Measurements from ENCODE around the gene FAM124A.

The FAM124A gene

GRCh38 chr13:51318015-51318414 lies 95.8 kb downstream of the FAM124A start:
- H3K36me3 ChIP-seq (ENCODE audit: insufficient read depth, low read depth, low read length), result no peaks in the 10 kb centered on the region
- no peak overlapping the region for H3K9ac ChIP-seq (ENCODE audit: low read depth, low read length)
- H3K4me3 ChIP-seq (ENCODE audit: low read length), result no peak overlapping the region
- H3K27ac ChIP-seq (ENCODE audit: low read length), result no peak overlapping the region
- no peaks in the 10 kb centered on the region for H3K27me3 ChIP-seq (ENCODE audit: insufficient read depth, low read length)
- H3K4me1 ChIP-seq (ENCODE audit: insufficient read depth, low read length), result peaks cover 8% of the 10 kb centered on the region
- no peaks in the 10 kb centered on the region for H3K9me3 ChIP-seq (ENCODE audit: insufficient read depth, low read depth, low read length)

GRCh38 chr13:51318876-51319275 lies 96.7 kb downstream of the FAM124A start:
- Histone ChIP-seq H3K9ac (ENCODE audit: low read depth, low read length) (no peak overlapping the region), H3K9me3 (ENCODE audit: insufficient read depth, low read depth, low read length) (no peaks in the 10 kb centered on the region), H3K27ac (ENCODE audit: low read length) (no peak overlapping the region), H3K36me3 (ENCODE audit: insufficient read depth, low read depth, low read length) (no peaks in the 10 kb centered on the region), H3K4me3 (ENCODE audit: low read length) (no peak overlapping the region), H3K27me3 (ENCODE audit: insufficient read depth, low read length) (no peaks in the 10 kb centered on the region), H3K4me1 (ENCODE audit: insufficient read depth, low read length) (peaks cover 8% of the 10 kb centered on the region)

- no peaks in the 10 kb centered on the region for H3K36me3 ChIP-seq (ENCODE audit: insufficient read depth, low read depth, low read length)
- no peak overlapping the region for H3K27ac ChIP-seq (ENCODE audit: low read length)
- H3K27me3 ChIP-seq (ENCODE audit: insufficient read depth, low read length), result no peaks in the 10 kb centered on the region
- no peak overlapping the region for H3K9ac ChIP-seq (ENCODE audit: low read depth, low read length)
- H3K4me3 ChIP-seq (ENCODE audit: low read length), result no peak overlapping the region
- H3K4me1 ChIP-seq (ENCODE audit: insufficient read depth, low read length), result peaks cover 9% of the 10 kb centered on the region
- H3K9me3 ChIP-seq (ENCODE audit: insufficient read depth, low read depth, low read length), result no peaks in the 10 kb centered on the region
These were observed 99.6 kb downstream of the FAM124A start for GRCh38 chr13:51321836-51322235.

GRCh38 chr13:51322826-51323225 lies 100.6 kb downstream of the FAM124A start:
- Histone ChIP-seq H3K27me3 (ENCODE audit: insufficient read depth, low read length) (no peaks in the 10 kb centered on the region), H3K9ac (ENCODE audit: low read depth, low read length) (no peak overlapping the region), H3K9me3 (ENCODE audit: insufficient read depth, low read depth, low read length) (no peaks in the 10 kb centered on the region), H3K27ac (ENCODE audit: low read length) (no peak overlapping the region), H3K4me1 (ENCODE audit: insufficient read depth, low read length) (peaks cover 9% of the 10 kb centered on the region), H3K4me3 (ENCODE audit: low read length) (no peak overlapping the region), H3K36me3 (ENCODE audit: insufficient read depth, low read depth, low read length) (no peaks in the 10 kb centered on the region)

- peaks cover 12% of the 10 kb centered on the region for H3K4me1 ChIP-seq (ENCODE audit: insufficient read depth, low read length)
- H3K4me3 ChIP-seq (ENCODE audit: low read length), result no peak overlapping the region
- no peaks in the 10 kb centered on the region for H3K36me3 ChIP-seq (ENCODE audit: insufficient read depth, low read depth, low read length)
- no peak overlapping the region for H3K9ac ChIP-seq (ENCODE audit: low read depth, low read length)
- no peaks in the 10 kb centered on the region for H3K9me3 ChIP-seq (ENCODE audit: insufficient read depth, low read depth, low read length)
- no peaks in the 10 kb centered on the region for H3K27me3 ChIP-seq (ENCODE audit: insufficient read depth, low read length)
- no peak overlapping the region for H3K27ac ChIP-seq (ENCODE audit: low read length)
These were observed 101.8 kb downstream of the FAM124A start for GRCh38 chr13:51323824-51324511.

- Histone ChIP-seq H3K9me3 (ENCODE audit: insufficient read depth, low read depth, low read length) (no peaks in the 10 kb centered on the region), H3K9ac (ENCODE audit: low read depth, low read length) (no peak overlapping the region), H3K27ac (ENCODE audit: low read length) (no peak overlapping the region), H3K36me3 (ENCODE audit: insufficient read depth, low read depth, low read length) (no peaks in the 10 kb centered on the region), H3K27me3 (ENCODE audit: insufficient read depth, low read length) (no peaks in the 10 kb centered on the region), H3K4me1 (ENCODE audit: insufficient read depth, low read length) (peaks cover 12% of the 10 kb centered on the region), H3K4me3 (ENCODE audit: low read length) (no peak overlapping the region)
These were observed 102.7 kb downstream of the FAM124A start for GRCh38 chr13:51324714-51325420.

GRCh38 chr13:51325837-51326236 lies 103.6 kb downstream of the FAM124A start:
- no peaks in the 10 kb centered on the region for H3K9me3 ChIP-seq (ENCODE audit: insufficient read depth, low read depth, low read length)
- peaks cover 12% of the 10 kb centered on the region for H3K4me1 ChIP-seq (ENCODE audit: insufficient read depth, low read length)
- no peaks in the 10 kb centered on the region for H3K27me3 ChIP-seq (ENCODE audit: insufficient read depth, low read length)
- no peaks in the 10 kb centered on the region for H3K36me3 ChIP-seq (ENCODE audit: insufficient read depth, low read depth, low read length)
- H3K4me3 ChIP-seq (ENCODE audit: low read length), result no peak overlapping the region
- peak overlapping the region; percentile 8 for H3K27ac ChIP-seq (ENCODE audit: low read length)
- no peak overlapping the region for H3K9ac ChIP-seq (ENCODE audit: low read depth, low read length)

GRCh38 chr13:51326777-51327176 lies 104.6 kb downstream of the FAM124A start:
- Histone ChIP-seq H3K4me3 (ENCODE audit: low read length) (no peak overlapping the region), H3K9ac (ENCODE audit: low read depth, low read length) (no peak overlapping the region), H3K27me3 (ENCODE audit: insufficient read depth, low read length) (no peaks in the 10 kb centered on the region), H3K27ac (ENCODE audit: low read length) (no peak overlapping the region), H3K36me3 (ENCODE audit: insufficient read depth, low read depth, low read length) (no peaks in the 10 kb centered on the region), H3K9me3 (ENCODE audit: insufficient read depth, low read depth, low read length) (no peaks in the 10 kb centered on the region), H3K4me1 (ENCODE audit: insufficient read depth, low read length) (peaks cover 12% of the 10 kb centered on the region)

- no peaks in the 10 kb centered on the region for H3K36me3 ChIP-seq (ENCODE audit: insufficient read depth, low read depth, low read length)
- no peak overlapping the region for H3K9ac ChIP-seq (ENCODE audit: low read depth, low read length)
- no peaks in the 10 kb centered on the region for H3K27me3 ChIP-seq (ENCODE audit: insufficient read depth, low read length)
- H3K4me3 ChIP-seq (ENCODE audit: low read length), result no peak overlapping the region
- no peak overlapping the region for H3K27ac ChIP-seq (ENCODE audit: low read length)
- H3K4me1 ChIP-seq (ENCODE audit: insufficient read depth, low read length), result peaks cover 12% of the 10 kb centered on the region
- H3K9me3 ChIP-seq (ENCODE audit: insufficient read depth, low read depth, low read length), result no peaks in the 10 kb centered on the region
These were observed 105.8 kb downstream of the FAM124A start for GRCh38 chr13:51327961-51328360.

GRCh38 chr13:51328488-51328887 lies 106.3 kb downstream of the FAM124A start:
- Histone ChIP-seq H3K9me3 (ENCODE audit: insufficient read depth, low read depth, low read length) (no peaks in the 10 kb centered on the region), H3K36me3 (ENCODE audit: insufficient read depth, low read depth, low read length) (no peaks in the 10 kb centered on the region), H3K27me3 (ENCODE audit: insufficient read depth, low read length) (no peaks in the 10 kb centered on the region), H3K9ac (ENCODE audit: low read depth, low read length) (no peak overlapping the region), H3K4me3 (ENCODE audit: low read length) (no peak overlapping the region), H3K4me1 (ENCODE audit: insufficient read depth, low read length) (peaks cover 12% of the 10 kb centered on the region), H3K27ac (ENCODE audit: low read length) (no peak overlapping the region)

GRCh38 chr13:51329606-51330005 lies 107.4 kb downstream of the FAM124A start:
- Histone ChIP-seq H3K27me3 (ENCODE audit: insufficient read depth, low read length) (no peaks in the 10 kb centered on the region), H3K4me1 (ENCODE audit: insufficient read depth, low read length) (peaks cover 12% of the 10 kb centered on the region), H3K9me3 (ENCODE audit: insufficient read depth, low read depth, low read length) (no peaks in the 10 kb centered on the region), H3K27ac (ENCODE audit: low read length) (no peak overlapping the region), H3K36me3 (ENCODE audit: insufficient read depth, low read depth, low read length) (no peaks in the 10 kb centered on the region), H3K9ac (ENCODE audit: low read depth, low read length) (no peak overlapping the region), H3K4me3 (ENCODE audit: low read length) (no peak overlapping the region)

- Histone ChIP-seq H3K27ac (ENCODE audit: low read length) (no peak overlapping the region), H3K9ac (ENCODE audit: low read depth, low read length) (no peak overlapping the region), H3K4me1 (ENCODE audit: insufficient read depth, low read length) (peaks cover 6% of the 10 kb centered on the region), H3K36me3 (ENCODE audit: insufficient read depth, low read depth, low read length) (no peaks in the 10 kb centered on the region), H3K9me3 (ENCODE audit: insufficient read depth, low read depth, low read length) (no peaks in the 10 kb centered on the region), H3K27me3 (ENCODE audit: insufficient read depth, low read length) (no peaks in the 10 kb centered on the region), H3K4me3 (ENCODE audit: low read length) (no peak overlapping the region)
These were observed 108.6 kb downstream of the FAM124A start for GRCh38 chr13:51330791-51331190.
